ENCODE results near the gene EIPR1.

EIPR1 gene

DNA sequence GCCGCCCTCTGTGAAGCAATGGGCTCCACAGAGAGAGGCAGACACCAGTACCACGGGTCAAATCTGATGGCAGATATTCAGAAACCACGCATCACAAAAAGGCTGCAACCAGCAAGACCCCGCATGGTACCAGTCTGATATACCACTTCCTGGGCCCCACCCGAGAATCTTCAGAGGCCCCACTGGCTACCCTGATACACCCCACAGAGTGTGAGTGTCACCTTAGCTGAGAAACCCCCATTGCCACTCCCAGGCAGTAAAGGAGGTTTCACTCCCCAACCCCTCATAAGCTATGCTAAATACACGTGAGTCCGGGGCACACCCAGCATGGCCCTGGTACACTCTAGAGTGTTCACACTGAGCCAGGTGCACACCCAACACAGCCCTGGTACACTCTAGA, 160.0 kb downstream of the EIPR1 start:
- Histone ChIP-seq H3K27ac (ENCODE audit: low read depth, low read length) (no peak overlapping the region), H3K9me3 (ENCODE audit: control insufficient read depth, insufficient read depth, low read depth, low read length) (peaks cover 23% of the 10 kb centered on the region), H3K9ac (ENCODE audit: low read length) (no peak overlapping the region), H3K4me3 (ENCODE audit: low read depth, low read length) (no peak overlapping the region), H3K27me3 (ENCODE audit: control insufficient read depth, insufficient read depth, low read length) (no peaks in the 10 kb centered on the region), H3K4me1 (ENCODE audit: control insufficient read depth, insufficient read depth, low read length) (no peaks in the 10 kb centered on the region), H3K36me3 (ENCODE audit: control insufficient read depth, insufficient read depth, low read length) (no peaks in the 10 kb centered on the region)

DNA sequence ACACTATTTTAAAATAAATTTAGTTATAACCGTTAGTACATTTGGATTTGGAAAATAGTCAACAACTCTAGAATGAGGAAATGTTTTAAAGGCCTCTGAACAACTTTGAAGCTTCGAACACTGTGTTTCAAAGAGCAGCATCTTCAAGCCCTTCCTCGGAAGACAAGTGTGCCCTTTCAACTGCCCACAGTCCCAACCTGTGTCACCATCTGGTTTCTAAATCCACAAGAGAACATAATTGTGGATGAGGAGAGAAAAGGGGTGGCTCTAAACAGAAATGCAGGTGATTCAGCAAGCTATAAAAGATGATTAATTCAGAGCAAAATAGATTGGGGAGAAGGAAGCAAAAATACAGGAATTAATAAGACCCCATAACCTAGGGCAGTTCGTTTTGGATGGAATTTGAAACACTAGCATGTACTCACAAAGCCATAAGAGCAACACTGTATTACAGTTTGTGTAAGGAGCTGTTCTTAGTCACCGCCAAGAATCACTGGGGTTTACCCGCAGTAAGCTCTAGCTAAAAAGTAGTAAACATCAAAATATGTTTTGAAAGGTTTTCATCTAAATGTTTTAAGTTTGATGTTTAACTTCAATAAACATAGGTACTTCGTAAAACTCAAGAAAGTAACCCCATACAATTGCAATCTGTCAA, 160.7 kb downstream of the EIPR1 start:
- Histone ChIP-seq H3K27ac (ENCODE audit: low read depth, low read length) (no peak overlapping the region), H3K4me3 (ENCODE audit: low read depth, low read length) (no peak overlapping the region), H3K9me3 (ENCODE audit: control insufficient read depth, insufficient read depth, low read depth, low read length) (peaks cover 18% of the 10 kb centered on the region), H3K4me1 (ENCODE audit: control insufficient read depth, insufficient read depth, low read length) (no peaks in the 10 kb centered on the region), H3K36me3 (ENCODE audit: control insufficient read depth, insufficient read depth, low read length) (no peaks in the 10 kb centered on the region), H3K27me3 (ENCODE audit: control insufficient read depth, insufficient read depth, low read length) (no peaks in the 10 kb centered on the region), H3K9ac (ENCODE audit: low read length) (no peak overlapping the region)

DNA sequence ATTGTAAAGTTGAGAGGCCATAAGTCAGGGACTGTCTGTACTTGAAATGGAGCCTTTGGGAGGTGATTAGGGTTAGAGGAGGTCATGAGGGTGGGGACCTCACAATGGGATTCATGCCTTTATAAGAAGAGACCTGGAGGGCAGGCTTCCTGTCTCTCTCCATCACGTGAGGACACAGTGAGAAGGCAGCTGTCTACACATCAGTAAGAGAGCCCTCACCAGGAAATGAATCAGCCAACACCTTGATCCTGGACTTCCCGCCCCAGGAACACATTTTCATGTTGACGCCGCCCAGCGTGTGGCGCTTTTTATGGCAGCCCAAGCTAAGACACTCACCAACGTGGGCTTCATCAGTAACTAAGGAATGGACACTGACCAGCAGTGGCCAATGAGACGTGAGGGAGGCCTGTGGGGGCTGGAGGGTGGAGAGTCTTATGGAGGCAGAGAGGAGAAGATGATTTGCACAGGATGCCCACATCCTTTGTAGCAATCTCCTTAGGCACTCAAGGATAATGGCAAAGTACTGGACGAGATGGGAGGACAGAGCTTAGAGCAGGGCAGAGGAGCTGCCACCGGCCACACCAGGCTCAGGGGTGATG, 162.7 kb downstream of the EIPR1 start:
- Histone ChIP-seq H3K4me1 (ENCODE audit: control insufficient read depth, insufficient read depth, low read length) (no peaks in the 10 kb centered on the region), H3K4me3 (ENCODE audit: low read depth, low read length) (no peak overlapping the region), H3K36me3 (ENCODE audit: control insufficient read depth, insufficient read depth, low read length) (no peaks in the 10 kb centered on the region; the same call in 1 of the 2 replicates), H3K27me3 (ENCODE audit: control insufficient read depth, insufficient read depth, low read length) (no peaks in the 10 kb centered on the region), H3K9ac (ENCODE audit: low read length) (no peak overlapping the region), H3K27ac (ENCODE audit: low read depth, low read length) (no peak overlapping the region), H3K9me3 (ENCODE audit: control insufficient read depth, insufficient read depth, low read depth, low read length) (peaks cover 4% of the 10 kb centered on the region)

- Histone ChIP-seq H3K27ac (ENCODE audit: low read depth, low read length) (no peak overlapping the region), H3K27me3 (ENCODE audit: control insufficient read depth, insufficient read depth, low read length) (no peaks in the 10 kb centered on the region), H3K4me3 (ENCODE audit: low read depth, low read length) (no peak overlapping the region), H3K4me1 (ENCODE audit: control insufficient read depth, insufficient read depth, low read length) (no peaks in the 10 kb centered on the region), H3K36me3 (ENCODE audit: control insufficient read depth, insufficient read depth, low read length) (no peaks in the 10 kb centered on the region; the same call in 1 of the 2 replicates), H3K9ac (ENCODE audit: low read length) (no peak overlapping the region), H3K9me3 (ENCODE audit: control insufficient read depth, insufficient read depth, low read depth, low read length) (no peaks in the 10 kb centered on the region)
Measured at GRCh38 chr2:3214065-3214464, 163.6 kb downstream of the EIPR1 start.

DNA sequence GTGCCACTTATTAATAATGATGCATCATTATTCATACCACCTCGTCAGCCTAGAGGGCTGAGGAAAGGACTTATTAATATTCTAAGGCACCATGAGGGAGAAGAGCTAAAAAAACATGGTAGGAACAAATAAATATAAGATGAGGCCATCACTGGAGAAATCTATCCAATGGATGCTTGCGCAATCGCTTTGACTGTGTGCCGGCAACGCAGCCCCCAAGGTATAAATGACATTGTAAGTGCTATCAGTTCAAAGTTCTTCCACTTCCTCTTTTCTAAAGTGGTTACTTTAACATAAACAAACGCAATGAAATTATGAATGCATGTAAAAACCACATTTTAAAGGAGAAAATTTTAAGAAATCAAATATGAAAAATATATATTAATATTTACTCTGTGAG, 164.6 kb downstream of the EIPR1 start:
- H3K27ac ChIP-seq (ENCODE audit: low read depth, low read length), result no peak overlapping the region
- no peak overlapping the region for H3K9ac ChIP-seq (ENCODE audit: low read length)
- H3K4me1 ChIP-seq (ENCODE audit: control insufficient read depth, insufficient read depth, low read length), result no peaks in the 10 kb centered on the region
- no peaks in the 10 kb centered on the region for H3K9me3 ChIP-seq (ENCODE audit: control insufficient read depth, insufficient read depth, low read depth, low read length)
- H3K36me3 ChIP-seq (ENCODE audit: control insufficient read depth, insufficient read depth, low read length), result peaks cover 2% of the 10 kb centered on the region; the same call in 1 of the 2 replicates
- H3K27me3 ChIP-seq (ENCODE audit: control insufficient read depth, insufficient read depth, low read length), result no peaks in the 10 kb centered on the region
- H3K4me3 ChIP-seq (ENCODE audit: low read depth, low read length), result no peak overlapping the region

DNA sequence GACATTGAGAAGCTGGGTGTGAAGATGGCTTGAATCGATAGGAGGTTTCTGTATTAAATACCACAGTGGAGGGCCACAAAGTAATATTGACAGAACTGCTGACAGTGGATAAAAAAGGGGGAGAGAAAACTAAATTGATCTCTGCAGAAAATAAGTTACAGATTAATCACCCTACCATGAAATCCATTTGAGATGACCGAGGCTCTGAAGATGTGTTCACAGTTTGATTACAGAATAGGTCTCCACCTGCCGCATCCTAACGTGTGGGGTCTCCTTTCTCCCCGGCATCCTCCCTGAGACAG, 165.6 kb downstream of the EIPR1 start:
- H3K9me3 ChIP-seq (ENCODE audit: control insufficient read depth, insufficient read depth, low read depth, low read length), result no peaks in the 10 kb centered on the region
- H3K4me3 ChIP-seq (ENCODE audit: low read depth, low read length), result no peak overlapping the region
- no peaks in the 10 kb centered on the region for H3K27me3 ChIP-seq (ENCODE audit: control insufficient read depth, insufficient read depth, low read length)
- no peaks in the 10 kb centered on the region for H3K4me1 ChIP-seq (ENCODE audit: control insufficient read depth, insufficient read depth, low read length)
- no peak overlapping the region for H3K27ac ChIP-seq (ENCODE audit: low read depth, low read length)
- H3K9ac ChIP-seq (ENCODE audit: low read length), result no peak overlapping the region
- H3K36me3 ChIP-seq (ENCODE audit: control insufficient read depth, insufficient read depth, low read length), result peaks cover 2% of the 10 kb centered on the region; the same call in 1 of the 2 replicates

DNA sequence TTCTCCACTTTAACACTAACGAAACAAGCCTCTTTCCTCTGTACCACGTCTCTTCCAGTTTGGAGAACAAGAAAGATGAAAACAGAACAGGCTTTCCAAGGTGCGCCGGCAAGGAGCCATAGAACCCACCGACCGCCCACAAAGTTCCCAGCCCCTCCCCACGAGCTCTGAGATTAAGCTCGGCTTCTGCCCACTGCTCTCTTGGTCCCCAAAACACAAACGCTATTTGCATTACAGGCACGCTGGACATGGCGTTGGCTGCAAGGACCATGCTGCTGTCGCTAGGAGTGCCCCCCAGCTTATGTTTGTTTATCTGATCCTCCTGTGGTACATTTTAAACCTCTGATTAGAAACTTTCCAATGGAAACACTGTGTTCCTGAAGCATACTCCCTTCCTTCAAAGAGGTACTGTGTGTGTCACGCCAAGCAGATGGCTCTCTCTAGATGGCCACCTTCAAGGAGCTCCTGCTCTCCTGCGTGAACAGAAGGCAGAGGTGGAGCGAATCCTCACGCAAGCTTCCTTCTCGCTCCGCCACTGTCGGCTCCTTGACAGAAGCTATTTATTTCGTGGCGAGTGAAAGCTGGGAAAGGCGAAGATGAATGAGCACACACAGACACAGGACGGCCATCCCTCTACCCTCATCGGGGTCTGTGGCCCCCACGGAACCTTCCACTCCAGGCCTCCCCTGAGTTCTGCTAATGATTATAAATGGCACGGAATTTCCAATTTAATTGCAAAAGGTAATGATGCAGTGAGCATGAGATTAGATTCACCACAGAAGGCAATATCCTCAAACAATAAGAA, 166.2 kb downstream of the EIPR1 start:
- Histone ChIP-seq H3K9ac (ENCODE audit: low read length) (no peak overlapping the region), H3K27me3 (ENCODE audit: control insufficient read depth, insufficient read depth, low read length) (no peaks in the 10 kb centered on the region), H3K9me3 (ENCODE audit: control insufficient read depth, insufficient read depth, low read depth, low read length) (no peaks in the 10 kb centered on the region)

GRCh38 chr2:3210257-3210656, 167.4 kb downstream of the EIPR1 start:
- Histone ChIP-seq H3K9me3 (ENCODE audit: control insufficient read depth, insufficient read depth, low read depth, low read length) (no peaks in the 10 kb centered on the region), H3K27me3 (ENCODE audit: control insufficient read depth, insufficient read depth, low read length) (no peaks in the 10 kb centered on the region), H3K9ac (ENCODE audit: low read length) (no peak overlapping the region), H3K4me3 (ENCODE audit: low read depth, low read length) (no peak overlapping the region), H3K4me1 (ENCODE audit: control insufficient read depth, insufficient read depth, low read length) (no peaks in the 10 kb centered on the region), H3K36me3 (ENCODE audit: control insufficient read depth, insufficient read depth, low read length) (peaks cover 2% of the 10 kb centered on the region; the same call in 1 of the 2 replicates), H3K27ac (ENCODE audit: low read depth, low read length) (no peak overlapping the region)

More for the DNA sequence above, 166.2 kb downstream of the EIPR1 start:
- Histone ChIP-seq H3K4me3 (ENCODE audit: low read depth, low read length) (no peak overlapping the region), H3K27ac (ENCODE audit: low read depth, low read length) (no peak overlapping the region), H3K36me3 (ENCODE audit: control insufficient read depth, insufficient read depth, low read length) (peaks cover 2% of the 10 kb centered on the region; the same call in 1 of the 2 replicates), H3K4me1 (ENCODE audit: control insufficient read depth, insufficient read depth, low read length) (no peaks in the 10 kb centered on the region)

DNA sequence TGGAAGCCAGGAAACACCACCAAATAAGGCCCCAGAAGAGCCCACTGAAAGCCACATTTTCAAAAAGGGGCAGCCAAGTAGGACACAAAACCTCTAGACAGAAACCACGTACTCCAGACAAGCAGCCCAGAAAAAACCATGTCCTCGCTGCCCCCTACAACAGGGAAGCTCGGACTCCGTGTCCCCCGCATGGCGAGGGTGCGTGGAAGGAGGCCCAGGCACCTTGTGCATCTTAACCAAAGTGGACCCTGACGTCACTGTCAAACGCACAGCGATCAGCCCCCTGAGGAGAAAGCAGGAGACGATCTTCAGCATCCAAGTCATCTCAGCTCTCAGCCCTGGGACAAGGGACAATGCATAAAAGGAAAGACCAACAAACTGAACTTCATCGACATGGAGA, 168.4 kb downstream of the EIPR1 start:
- Histone ChIP-seq H3K4me1 (ENCODE audit: control insufficient read depth, insufficient read depth, low read length) (no peaks in the 10 kb centered on the region), H3K4me3 (ENCODE audit: low read depth, low read length) (no peak overlapping the region), H3K9ac (ENCODE audit: low read length) (no peak overlapping the region), H3K36me3 (ENCODE audit: control insufficient read depth, insufficient read depth, low read length) (peaks cover 2% of the 10 kb centered on the region; the same call in 1 of the 2 replicates), H3K27ac (ENCODE audit: low read depth, low read length) (no peak overlapping the region), H3K27me3 (ENCODE audit: control insufficient read depth, insufficient read depth, low read length) (no peaks in the 10 kb centered on the region), H3K9me3 (ENCODE audit: control insufficient read depth, insufficient read depth, low read depth, low read length) (no peaks in the 10 kb centered on the region)

GRCh38 chr2:3208591-3208990, 169.0 kb downstream of the EIPR1 start:
- Histone ChIP-seq H3K4me3 (ENCODE audit: low read depth, low read length) (no peak overlapping the region), H3K9ac (ENCODE audit: low read length) (no peak overlapping the region), H3K27ac (ENCODE audit: low read depth, low read length) (no peak overlapping the region), H3K9me3 (ENCODE audit: control insufficient read depth, insufficient read depth, low read depth, low read length) (no peaks in the 10 kb centered on the region), H3K4me1 (ENCODE audit: control insufficient read depth, insufficient read depth, low read length) (no peaks in the 10 kb centered on the region), H3K36me3 (ENCODE audit: control insufficient read depth, insufficient read depth, low read length) (peaks cover 2% of the 10 kb centered on the region; the same call in 1 of the 2 replicates), H3K27me3 (ENCODE audit: control insufficient read depth, insufficient read depth, low read length) (no peaks in the 10 kb centered on the region)

- Histone ChIP-seq H3K4me3 (ENCODE audit: low read depth, low read length) (no peak overlapping the region), H3K9me3 (ENCODE audit: control insufficient read depth, insufficient read depth, low read depth, low read length) (no peaks in the 10 kb centered on the region), H3K27me3 (ENCODE audit: control insufficient read depth, insufficient read depth, low read length) (no peaks in the 10 kb centered on the region), H3K27ac (ENCODE audit: low read depth, low read length) (no peak overlapping the region), H3K9ac (ENCODE audit: low read length) (no peak overlapping the region), H3K36me3 (ENCODE audit: control insufficient read depth, insufficient read depth, low read length) (peaks cover 2% of the 10 kb centered on the region; the same call in 1 of the 2 replicates), H3K4me1 (ENCODE audit: control insufficient read depth, insufficient read depth, low read length) (no peaks in the 10 kb centered on the region)
Measured at GRCh38 chr2:3208179-3208578, 169.4 kb downstream of the EIPR1 start.
